ENCODE data around the gene PPM1E.
"Not testable (repeated sequence)": the region's sequence is repeated elsewhere in the genome, so short reads cannot be mapped to it uniquely, and the experiment has no call there.

PPM1E gene

DNA sequence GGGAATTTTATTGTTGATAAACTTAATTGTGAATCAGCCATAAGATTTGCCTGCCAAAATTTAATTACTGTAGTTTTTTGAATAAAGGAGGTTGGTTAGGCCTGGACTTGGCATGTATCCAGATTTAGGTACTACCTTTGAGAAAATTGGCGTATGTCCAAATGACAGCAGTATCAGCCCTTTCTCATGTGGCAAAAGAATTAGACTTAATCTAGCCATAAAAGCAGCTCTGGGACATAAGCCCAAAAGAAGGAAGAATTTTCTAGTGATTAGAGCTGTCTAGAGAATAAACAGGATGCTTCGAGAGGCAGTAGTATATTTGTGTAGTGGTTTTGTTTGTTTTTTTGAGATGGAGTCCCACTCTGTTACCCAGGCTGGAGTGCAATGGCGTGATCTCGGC, 27.7 kb downstream of the PPM1E start:
- DNase-seq, result peak; percentile 98

DNA sequence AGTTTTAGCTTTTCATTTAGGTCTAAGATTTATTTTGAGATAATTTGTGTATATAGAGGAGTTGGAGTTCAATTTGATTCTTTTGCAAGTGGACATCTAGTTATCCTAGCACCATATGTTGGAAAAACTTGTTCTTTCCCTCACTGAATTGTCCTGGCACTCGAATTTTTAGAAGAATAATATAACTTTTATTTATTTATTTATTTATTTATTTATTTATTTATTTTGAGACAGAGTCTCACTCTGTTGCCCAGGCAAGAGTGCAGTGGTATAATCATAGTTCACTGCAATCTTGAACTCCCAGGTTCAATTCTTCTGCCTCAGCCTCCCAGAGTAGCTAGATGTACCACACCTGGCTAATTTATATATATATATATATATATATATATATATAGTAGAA, 29.4 kb downstream of the PPM1E start:
- no peak for DNase-seq

DNA sequence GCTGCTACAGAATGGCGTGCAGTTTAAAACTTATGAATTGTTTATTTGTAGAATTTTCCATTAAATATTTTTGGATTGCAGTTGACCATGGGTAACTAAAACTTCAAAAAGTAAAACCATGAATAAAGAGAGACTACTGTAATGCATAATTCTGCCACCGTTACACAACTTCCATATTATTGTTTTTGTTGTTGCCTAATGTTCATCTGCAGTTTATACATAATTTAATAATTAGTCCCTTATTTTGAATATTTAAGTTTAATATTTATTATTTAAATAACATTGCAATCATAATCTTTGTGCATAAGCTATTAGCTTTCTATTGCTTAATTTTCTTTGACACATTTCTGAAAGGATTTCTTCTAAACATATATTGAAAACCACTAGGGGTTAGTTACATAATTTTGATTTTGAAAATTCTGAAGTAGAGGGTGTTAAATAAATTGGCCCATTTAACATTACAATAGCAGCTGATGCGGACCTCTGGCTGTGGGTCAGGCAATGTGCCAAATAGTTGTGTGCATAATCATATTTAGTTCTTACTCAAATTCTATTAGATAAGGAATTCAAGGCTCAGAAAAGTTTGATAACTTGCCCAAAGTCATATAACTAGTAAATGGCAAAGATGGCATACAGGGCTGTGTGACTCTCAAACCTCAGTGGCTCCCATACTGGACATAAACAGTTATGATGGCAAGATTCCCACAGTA, 31.1 kb downstream of the PPM1E start:
- no peak for DNase-seq

DNA sequence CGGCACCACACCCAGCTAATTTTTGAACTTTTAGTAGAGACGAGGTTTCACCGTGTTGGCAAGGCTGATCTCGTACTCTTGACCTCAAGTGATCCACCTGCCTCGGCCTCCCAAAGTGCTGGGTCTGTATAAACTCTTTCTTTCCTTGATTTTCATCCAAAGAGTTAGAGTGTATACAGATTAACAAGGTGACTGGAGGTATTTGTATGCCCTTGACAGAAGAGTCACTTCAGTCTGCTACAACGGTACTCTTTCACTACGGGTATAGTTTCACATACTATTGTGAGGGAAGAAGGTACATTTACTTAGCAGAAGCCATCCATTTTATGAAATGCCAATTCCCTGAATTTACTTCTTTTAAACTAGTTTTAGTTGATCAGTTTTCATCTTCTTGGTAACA, 32.5 kb downstream of the PPM1E start:
- no peak for DNase-seq

DNA sequence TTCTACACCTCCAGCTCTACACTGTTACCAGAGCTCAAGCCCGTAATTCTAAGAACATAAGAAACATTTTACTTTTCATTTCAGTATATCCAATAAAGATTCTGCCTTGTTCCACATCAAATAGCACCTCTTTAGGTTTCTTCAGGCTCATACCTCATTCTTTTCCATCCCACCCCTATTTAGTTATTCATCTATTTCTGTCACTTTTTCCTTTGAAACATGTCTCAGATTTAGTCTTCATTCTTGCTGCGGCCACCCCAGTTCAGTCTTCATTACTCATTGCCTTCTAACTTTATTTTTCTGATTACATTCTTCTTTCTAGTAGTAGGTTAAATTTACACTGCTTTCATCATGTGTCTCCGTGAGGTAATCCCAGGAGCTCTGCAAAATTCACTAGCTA, 33.5 kb downstream of the PPM1E start:
- no peak for DNase-seq

DNA sequence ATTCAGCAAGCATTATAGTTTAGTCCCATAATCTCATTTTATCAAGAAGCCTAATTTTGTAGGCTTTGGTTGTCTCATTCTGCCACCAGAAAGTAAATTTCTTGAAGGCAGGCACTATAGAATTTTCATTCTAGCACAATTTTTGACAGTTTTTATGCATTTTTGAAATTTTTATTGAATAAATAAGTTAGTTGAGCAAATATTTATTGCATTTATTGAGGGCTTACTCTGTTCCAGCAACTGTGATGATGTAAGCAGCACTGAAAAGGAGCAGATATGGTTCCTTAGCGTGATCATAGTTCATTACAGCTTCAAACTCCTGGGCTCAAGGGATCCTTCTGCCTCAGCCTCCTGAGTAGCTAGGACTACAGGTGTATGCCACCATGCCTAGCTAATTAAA, 34.2 kb downstream of the PPM1E start:
- no peak for DNase-seq

DNA sequence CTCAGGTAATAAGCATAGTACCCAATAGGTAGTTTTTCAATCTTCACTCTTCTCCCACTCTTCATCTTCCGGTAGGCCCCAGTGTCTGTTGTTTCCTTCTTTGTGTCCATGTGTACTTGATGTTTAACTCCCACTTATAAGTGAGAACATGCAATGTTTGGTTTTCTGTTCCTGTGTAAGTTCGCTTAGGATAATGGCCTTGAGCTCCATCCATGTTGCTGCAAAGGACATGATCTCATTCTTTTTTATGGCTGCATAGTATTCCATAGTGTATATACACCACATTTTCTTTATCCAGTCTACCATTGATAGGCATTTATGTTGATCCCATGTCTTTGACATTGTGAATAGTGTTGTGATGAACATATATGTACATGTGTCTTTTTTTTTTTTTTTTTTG, 38.9 kb downstream of the PPM1E start:
- DNase-seq, result not testable (repeated sequence)

DNA sequence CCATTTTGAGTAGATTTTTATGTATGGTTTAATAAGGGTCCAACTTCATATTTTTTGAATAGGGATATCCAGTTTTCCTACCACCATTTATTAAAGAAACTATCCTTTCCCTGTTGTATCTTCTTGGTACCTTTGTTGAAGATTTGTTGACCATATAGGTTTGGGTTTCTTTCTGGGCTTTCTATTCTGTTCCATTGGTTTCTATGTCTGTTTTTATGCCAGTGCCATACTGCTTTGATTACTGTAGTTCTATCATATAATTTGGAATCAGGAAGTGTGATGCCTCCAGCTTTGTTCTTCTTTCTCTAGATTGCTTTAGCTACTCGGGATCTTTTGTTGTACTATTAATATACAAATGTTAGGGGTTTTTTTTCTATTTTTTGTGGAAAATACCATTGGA, 46.5 kb downstream of the PPM1E start:
- no peak for DNase-seq

DNA sequence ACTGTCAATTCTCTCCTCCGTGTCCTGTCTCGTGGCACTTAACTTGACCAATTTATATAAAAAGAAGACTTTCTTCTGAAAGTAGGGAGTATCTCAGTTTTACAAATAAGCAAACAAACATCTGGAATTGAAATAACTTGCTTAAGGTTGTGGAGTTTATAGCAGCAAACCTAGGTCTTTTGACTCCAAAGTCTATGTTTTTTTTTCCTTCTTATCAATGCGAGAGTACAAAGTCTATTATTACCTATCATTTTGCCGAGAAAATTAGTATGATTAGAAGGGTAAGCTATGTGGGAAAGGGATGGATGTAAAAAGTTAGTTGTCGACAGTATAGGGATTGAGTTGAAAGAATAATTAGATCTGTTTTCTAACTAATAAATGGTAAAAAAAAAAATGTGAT, 50.4 kb downstream of the PPM1E start:
- no peak for DNase-seq

DNA sequence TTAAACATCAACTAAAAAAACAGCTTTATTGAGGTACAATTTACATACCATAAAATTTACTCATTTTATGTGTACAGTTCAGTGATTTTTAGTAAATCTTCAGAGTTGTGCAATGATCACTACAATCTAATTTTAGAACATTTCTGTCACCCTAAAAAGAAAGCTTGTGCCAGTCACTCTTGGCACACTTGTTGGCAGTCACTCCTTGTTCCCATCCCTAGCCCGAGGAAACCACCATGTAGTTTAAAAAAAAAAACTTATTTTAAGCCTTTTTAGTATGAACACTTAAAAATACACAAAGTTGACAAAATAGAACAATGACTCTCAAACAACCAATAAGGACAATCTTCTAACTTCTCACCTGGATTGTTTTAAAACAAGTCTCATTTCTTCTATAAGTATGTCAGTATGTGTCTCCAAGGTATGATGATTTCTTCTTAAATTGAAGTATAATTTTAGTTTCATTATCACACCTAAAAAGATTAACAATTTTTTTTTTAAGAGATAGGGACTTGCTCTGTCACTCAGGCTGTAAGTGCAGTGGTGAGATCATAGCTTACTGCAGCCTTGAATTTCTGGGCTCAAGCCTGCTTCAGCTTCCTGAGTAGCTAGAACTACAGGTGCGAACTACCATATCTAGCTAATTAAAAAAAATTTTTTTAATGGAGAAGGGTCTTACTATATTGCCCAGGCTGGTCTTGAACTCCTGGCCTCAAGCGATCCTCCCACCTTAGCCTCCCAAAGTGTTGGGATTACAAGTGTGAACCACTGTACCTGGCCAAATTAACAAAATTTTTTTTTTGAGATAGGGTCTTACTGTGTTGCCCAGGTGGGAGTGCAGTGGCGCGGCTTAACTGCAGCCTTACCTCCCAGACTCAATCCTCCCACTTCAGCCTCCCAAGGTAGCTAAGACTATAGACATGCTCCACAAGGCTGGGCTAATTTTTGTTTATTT, 53.2 kb downstream of the PPM1E start:
- no peak for DNase-seq

DNA sequence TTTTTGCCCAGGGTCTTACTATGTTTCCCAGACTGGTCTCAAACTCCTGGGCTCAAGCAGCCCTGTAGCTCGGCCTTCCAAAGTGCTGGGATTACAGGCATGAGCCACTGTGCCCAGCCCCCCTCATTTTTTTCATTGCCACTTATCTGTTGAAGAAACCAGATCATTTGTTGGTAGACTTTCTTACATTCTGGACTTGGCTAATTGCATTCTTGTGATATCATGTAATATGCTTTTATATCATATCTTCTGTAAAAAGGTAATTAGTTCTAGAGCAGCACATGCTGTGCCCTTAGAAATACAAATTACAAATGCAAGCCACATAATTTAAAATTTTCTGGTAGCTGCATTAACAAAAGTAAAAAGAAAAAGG, 53.9 kb downstream of the PPM1E start:
- DNase-seq, result no peak

DNA sequence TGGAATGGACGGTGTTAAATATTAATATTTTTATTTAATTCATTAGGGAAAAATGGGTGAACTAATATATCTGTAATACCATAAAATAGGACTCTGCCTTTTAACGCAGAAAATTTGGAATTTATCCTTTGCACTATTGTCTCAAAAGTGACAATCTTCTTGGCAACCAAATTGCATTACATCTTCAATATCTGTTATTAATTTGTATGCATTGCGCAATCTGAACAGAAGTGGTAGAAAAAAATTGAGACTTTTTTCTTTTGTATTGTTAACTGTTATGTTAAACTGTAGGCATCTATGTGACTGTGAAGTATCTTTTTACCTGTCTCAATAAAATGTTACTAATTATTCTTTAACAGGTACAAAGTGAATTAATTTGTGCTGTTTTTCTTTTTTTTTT, 55.6 kb downstream of the PPM1E start:
- DNase-seq, result no peak

DNA sequence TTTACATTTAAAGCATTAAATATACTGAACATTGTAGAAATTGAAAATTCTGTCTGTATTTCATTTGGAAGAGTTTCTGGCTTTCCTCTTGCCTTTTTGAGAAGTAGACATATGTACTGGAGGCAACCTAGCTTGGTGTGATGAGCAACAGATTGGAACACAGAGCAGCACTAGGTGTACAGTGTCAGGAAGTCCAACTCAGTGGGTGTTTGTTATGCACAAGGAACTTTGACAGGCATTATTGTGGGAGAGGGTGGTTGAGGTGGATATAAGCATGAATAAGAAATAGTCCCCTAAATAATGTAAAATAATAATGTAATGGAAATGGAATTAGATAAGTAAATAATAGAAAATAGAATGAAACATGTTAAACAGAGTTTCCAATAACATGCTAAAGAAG, 58.1 kb downstream of the PPM1E start:
- DNase-seq, result no peak

DNA sequence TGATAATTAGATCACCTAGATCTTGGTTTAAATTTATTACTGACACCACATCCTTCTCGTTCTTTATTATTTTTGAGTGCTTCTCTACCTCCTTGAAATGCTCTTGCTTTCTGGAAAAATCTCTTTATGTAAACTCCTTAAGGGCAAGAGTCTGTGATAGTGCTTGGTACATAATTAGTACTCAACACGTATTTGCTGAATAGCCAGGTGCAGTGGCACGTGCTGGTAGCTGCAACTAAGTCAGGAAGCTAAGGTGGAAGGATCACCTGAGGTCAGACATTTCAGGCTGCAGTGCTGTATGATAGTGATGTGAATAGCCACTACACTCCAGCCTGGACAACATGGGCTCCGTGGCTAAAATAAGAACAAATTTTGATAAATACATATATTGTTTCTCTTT, 63.0 kb downstream of the PPM1E start:
- DNase-seq, result no peak

DNA sequence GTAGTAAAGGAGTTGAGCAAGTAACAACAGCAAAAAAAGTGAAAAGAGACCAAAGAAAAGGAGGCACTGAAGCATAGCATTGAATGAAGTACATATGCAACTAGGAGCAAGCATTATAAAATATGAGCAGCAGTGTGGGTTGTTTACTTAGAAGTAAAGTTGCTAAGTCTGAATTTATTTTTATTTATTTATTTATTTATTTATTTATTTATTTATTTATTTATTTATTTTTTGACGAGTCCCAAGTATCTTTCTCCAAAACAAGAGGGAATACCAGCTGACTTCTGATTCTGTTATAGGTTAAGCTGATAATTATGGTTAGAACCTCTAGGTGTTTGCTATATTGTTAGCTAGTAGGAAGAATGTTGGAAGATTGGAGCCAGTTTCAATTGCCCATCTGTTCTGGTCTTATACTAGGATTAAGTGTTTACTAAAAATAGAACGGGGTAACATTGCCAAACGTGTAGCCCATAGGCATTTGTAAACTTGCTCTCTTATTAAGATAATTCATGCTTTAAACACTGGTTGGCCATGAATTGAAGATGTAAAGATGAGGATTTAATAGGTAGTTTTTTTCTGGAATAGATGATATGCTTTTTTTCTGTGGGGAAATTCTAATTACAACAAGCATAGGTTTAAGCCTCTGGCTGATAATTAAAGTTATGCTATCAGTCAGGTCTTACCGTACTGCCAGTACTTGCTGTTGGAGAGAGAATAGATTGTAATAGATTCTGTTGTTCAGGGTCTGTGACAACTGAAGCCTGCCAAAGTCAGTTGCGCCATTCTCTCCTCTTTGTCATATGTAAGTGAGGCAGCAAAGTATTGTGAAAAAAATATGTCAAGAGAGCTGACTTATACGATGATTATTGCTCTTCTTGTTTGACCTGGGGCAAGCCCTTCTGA, 66.7 kb downstream of the PPM1E start:
- peak; percentile 72 for DNase-seq

DNA sequence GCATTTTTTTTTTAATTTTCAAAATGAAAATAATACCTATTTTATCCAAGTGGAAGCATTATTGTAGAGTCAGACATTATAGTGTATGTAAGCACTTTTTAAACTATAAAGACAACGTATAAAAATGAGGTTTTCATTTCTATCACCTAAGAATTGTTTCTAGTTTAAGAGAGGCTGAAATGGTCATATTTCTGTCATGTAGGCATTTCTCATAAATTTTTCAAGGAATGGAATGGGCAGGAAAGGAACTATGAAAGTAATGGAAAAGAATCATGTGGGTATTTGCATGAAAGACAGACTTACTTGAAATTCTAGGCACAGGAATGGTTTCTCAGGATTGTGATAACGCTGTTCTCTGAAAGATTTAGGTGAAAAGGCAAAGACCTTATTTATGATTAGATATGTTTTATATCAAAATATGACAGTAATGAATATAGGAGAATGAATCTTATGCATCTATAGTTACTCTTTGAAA, 67.4 kb downstream of the PPM1E start:
- DNase-seq, result no peak

DNA sequence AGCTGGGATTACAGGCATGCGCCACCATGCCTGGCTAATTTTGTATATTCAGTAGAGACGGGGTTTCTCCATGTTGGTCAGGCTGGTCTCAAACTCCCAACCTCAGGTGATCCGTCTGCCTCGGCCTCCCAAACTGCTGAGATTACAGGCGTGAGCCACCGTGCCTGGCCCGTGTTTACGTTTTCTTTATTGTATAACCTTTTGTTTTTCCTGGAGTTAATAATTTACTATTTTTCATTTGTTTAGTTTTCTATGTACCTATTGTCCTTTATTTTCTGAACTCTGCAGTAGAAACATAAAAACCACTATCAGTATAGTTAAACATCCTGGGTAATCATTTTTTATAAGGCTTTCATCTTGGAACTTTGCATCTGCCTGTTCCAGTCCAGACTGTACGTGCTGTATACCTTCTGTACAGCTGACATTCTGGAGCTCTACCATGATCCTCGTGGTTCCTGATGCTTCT, 73.6 kb downstream of the PPM1E start:
- DNase-seq, result no peak

DNA sequence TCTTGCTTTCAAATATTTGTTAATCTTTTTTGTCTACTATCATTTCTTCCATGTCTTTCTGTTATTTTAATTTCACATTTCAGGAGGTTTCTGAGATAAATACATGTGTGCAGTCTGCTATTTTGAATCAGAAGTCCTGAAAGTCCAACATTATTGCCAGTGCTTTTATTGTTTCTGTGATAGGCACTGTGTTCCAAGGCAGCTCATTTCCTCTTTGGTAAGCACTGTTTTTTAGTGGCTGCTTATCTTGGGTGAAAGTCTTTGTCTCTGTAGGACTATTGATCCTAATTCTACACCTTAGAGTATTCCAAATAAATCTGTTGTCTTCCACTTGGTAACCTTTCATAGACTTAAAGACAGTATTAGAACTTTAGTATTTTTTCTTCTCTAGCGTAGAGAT, 76.1 kb downstream of the PPM1E start:
- no peak for DNase-seq

DNA sequence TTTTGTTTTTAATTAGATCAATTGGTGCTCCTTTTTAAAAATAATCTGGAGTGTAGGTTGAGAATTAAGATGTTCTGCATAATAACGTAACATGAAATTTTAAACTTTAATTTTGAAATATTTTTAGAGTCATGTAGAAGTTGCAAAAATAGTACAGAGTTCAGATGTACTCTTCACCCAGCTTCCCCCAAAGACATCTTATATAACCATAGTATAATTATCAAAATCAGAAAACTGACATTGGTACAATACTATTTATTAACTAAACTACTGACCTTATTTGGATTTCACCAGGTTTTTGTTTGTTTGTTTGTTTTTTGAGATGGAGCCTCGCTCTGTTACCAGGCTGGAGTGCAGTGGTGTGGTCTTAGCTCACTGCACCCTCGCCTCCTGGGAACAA, 76.9 kb downstream of the PPM1E start:
- DNase-seq, result no peak

DNA sequence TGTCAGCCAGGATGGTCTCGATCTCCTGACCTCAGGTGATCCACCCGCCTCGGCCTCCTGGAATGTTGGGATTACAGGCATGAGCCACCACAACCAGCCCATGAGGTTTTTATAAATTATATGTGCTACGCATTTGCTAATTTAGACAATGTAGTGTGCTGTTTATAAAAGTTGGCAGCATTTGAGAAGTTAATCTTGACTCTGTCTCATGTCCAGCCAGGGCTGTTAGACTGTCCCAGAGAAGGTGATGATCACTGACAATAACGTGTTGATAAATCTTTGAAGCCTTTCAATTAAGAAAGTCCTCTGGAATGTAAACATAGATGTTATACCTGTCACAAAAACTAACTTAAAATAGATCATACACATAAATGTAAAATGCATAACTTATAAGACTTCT, 82.0 kb downstream of the PPM1E start:
- no peak for DNase-seq

DNA sequence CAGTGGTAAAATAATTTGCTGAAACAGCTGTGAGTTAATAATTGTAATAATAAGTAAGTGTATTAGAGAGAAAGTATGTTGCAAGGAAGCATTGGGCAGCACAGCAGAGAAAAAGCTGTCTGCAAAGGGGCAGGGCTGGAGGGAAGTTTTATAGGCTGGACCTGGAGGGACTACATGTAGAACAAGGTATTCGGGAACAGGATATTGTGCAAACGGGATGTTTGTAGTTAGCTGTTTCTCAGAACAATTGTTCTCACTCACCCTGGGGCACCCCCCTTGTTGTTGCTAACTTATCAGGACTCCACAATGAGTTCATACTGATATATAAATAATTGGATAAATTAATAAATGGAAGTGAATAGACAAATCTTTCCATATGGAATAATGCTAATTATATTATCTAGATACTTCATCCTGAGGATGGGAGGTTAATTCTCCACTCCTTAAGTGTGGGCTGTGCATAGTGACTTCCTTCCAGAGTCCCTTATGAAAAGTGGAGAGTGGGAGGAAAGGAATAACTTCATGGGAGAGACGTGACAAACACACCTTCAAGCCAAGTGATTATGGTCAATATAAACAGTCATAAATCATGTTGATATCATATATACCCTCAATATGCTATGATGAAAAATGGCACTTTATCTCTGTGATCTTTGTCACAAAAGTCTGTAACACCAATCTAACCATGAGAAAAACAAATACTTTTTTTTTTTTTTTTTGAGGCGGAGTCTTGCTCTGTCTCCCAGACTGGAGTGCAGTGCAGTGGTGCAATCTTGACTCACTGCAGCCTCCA, 85.4 kb downstream of the PPM1E start:
- DNase-seq, result no peak

DNA sequence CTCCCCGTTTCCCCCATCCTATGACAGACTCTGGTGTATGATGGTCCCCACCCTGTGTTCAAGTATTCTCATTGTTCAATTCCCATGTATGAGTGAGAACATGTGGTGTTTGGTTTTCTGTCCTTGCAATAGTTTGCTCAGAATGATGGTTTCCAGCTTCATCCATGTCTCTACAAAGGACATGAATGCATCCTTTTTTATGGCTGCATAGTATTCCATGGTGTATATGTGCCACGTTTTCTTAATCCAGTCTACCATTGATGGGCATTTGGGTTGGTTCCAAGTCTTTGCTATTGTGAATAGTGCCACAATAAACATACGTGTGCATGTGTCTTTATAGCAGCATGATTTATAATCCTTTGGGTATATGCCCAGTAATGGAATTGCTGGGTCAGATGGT, 90.8 kb downstream of the PPM1E start:
- not testable (repeated sequence) for DNase-seq

Measured in NCI-H1105 treated with DMSO at 0.1 percent for 48 hours (cell line).